Loucy (cell line): Measurements from ENCODE around the gene SLC45A2.

Experiments
- H2AFZ ChIP-seq: fragments of 200-600 bp; sonication (generic); 2 replicates; pipeline ENCODE4 v1.6.0; 2016; ENCODE audit warnings: antibody characterized with exemption, mild to moderate bottlenecking, low read length, moderate library complexity
- H3F3A ChIP-seq: fragments of 200-600 bp; 2 replicates; pipeline ENCODE4 v1.6.0; 2016; ENCODE audit warnings: antibody characterized with exemption, low read depth, mild to moderate bottlenecking
- H3K27me3 ChIP-seq: fragments of 200-600 bp; sonication (generic); 2 replicates; pipeline ENCODE4 v1.6.1; 2014; ENCODE audit warnings: low read length, mild to moderate bottlenecking; ENCODE audit not compliant: insufficient read depth, poor library complexity, severe bottlenecking
- H3K36me3 ChIP-seq: fragments of 200-600 bp; sonication (generic); 2 replicates; pipeline ENCODE4 v1.6.1; 2016; ENCODE audit warnings: low read length; ENCODE audit not compliant: insufficient read depth
- H3K4me1 ChIP-seq: fragments of 200-600 bp; sonication (generic); 2 replicates; pipeline ENCODE4 v1.5.1; 2014; ENCODE audit warnings: low read length, mild to moderate bottlenecking; ENCODE audit not compliant: insufficient read depth, poor library complexity, severe bottlenecking
- H3K4me2 ChIP-seq: fragments of 200-600 bp; sonication (generic); 2 replicates; pipeline ENCODE4 v1.6.0; 2014; ENCODE audit warnings: antibody characterized with exemption, low read length, low read depth, mild to moderate bottlenecking; ENCODE audit not compliant: poor library complexity, severe bottlenecking
- H3K4me3 ChIP-seq: fragments of 200-600 bp; sonication (generic); 2 replicates; pipeline ENCODE4 v1.5.1; 2014; ENCODE audit warnings: low read length, mild to moderate bottlenecking, mixed read lengths; ENCODE audit not compliant: poor library complexity, severe bottlenecking
- H3K79me2 ChIP-seq: fragments of 200-600 bp; sonication (generic); 2 replicates; pipeline ENCODE4 v1.6.1; 2014; ENCODE audit warnings: low read length; ENCODE audit not compliant: insufficient read depth
- H3K9ac ChIP-seq: fragments of 200-600 bp; sonication (generic); 2 replicates; pipeline ENCODE4 v1.6.0; 2014; ENCODE audit warnings: mild to moderate bottlenecking, low read depth, low read length, moderate library complexity; ENCODE audit not compliant: poor library complexity, severe bottlenecking
- H3K9me2 ChIP-seq: fragments of 200-600 bp; sonication (generic); replicated peaks from 2 replicates; pipeline ENCODE4 v1.6.1; 2016; ENCODE audit warnings: low read depth, low read length, mixed read lengths
- H3K9me3 ChIP-seq: fragments of 200-600 bp; sonication (generic); 2 replicates; pipeline ENCODE4 v1.6.1; 2014; ENCODE audit warnings: mild to moderate bottlenecking, antibody characterized with exemption, low read length, low read depth; ENCODE audit not compliant: insufficient read depth
- H4K20me1 ChIP-seq: fragments of 200-600 bp; sonication (generic); 2 replicates; pipeline ENCODE4 v1.6.0; 2014; ENCODE audit warnings: antibody characterized with exemption, low read length, mild to moderate bottlenecking; ENCODE audit not compliant: insufficient read depth, poor library complexity, severe bottlenecking
- CTCF ChIP-seq: fragments of 200-600 bp; sonication (generic); conservative IDR thresholded peaks from 2 replicates; pipeline ENCODE4 v1.5.1; 2014; ENCODE audit warnings: mild to moderate bottlenecking, antibody characterized with exemption, low read length
- EZH2phosphoT487 ChIP-seq: fragments of 200-600 bp; IDR thresholded peaks from 2 replicates; pipeline ENCODE4 v1.6.1; 2018; ENCODE audit warnings: antibody characterized with exemption, mild to moderate bottlenecking, moderate library complexity, borderline replicate concordance

SLC45A2 gene

GRCh38 chr5:34008802-34009201, 24.3 kb upstream of the SLC45A2 start:
- Histone ChIP-seq H3K4me1 (peaks cover 23% of the 10 kb centered on the region), H3K9me3 (no peaks in the 10 kb centered on the region), H3F3A (no peaks in the 10 kb centered on the region), H3K9me2 (no peaks in the 10 kb centered on the region), H3K4me2 (peak overlapping the region; percentile 94), H3K9ac (peak overlapping the region; percentile 94), H3K4me3 (peak overlapping the region; percentile 81), H2AFZ (peak overlapping the region; percentile 91), H3K27me3 (no peaks in the 10 kb centered on the region), H4K20me1 (no peaks in the 10 kb centered on the region), H3K36me3 (no peaks in the 10 kb centered on the region), H3K79me2 (peaks cover 9% of the 10 kb centered on the region)
- TF ChIP-seq EZH2phosphoT487, result no peak
- no peak for TF ChIP-seq CTCF

- Histone ChIP-seq H3K9me2 (no peaks in the 10 kb centered on the region), H3F3A (no peaks in the 10 kb centered on the region), H3K9ac (peak within 1 kb of the TSS; percentile 94), H3K27me3 (no peaks in the 10 kb centered on the region), H3K4me3 (peak within 1 kb of the TSS; percentile 81), H3K4me1 (peaks cover 23% of the 10 kb centered on the region), H3K79me2 (peaks cover 9% of the 10 kb centered on the region), H3K4me2 (peak within 1 kb of the TSS; percentile 94), H2AFZ (peak within 1 kb of the TSS; percentile 91), H3K9me3 (no peaks in the 10 kb centered on the region), H4K20me1 (no peaks in the 10 kb centered on the region), H3K36me3 (no peaks in the 10 kb centered on the region)
- no peak for TF ChIP-seq CTCF
- no peak for TF ChIP-seq EZH2phosphoT487
These were observed 23.4 kb upstream of the SLC45A2 start, which contains the start of gene AMACR for GRCh38 chr5:34007621-34008600. TSS of gene AMACR (minus strand) at chr5:34008050. CDS start at chr5:34008019, 31 bp downstream.

- no peak for TF ChIP-seq CTCF
- no peak for TF ChIP-seq EZH2phosphoT487
These were observed 22.7 kb upstream of the SLC45A2 start for GRCh38 chr5:34007201-34007620.

More at GRCh38 chr5:34007201-34007620, 22.7 kb upstream of the SLC45A2 start:
- H2AFZ ChIP-seq, result peak overlapping the region; percentile 91
- no peaks in the 10 kb centered on the region for H3K9me2 ChIP-seq
- H4K20me1 ChIP-seq, result no peaks in the 10 kb centered on the region
- H3K4me2 ChIP-seq, result peak overlapping the region; percentile 94
- H3K36me3 ChIP-seq, result no peaks in the 10 kb centered on the region
- H3K9me3 ChIP-seq, result no peaks in the 10 kb centered on the region
- peak overlapping the region; percentile 81 for H3K4me3 ChIP-seq
- no peaks in the 10 kb centered on the region for H3K27me3 ChIP-seq
- no peaks in the 10 kb centered on the region for H3F3A ChIP-seq
- peak overlapping the region; percentile 94 for H3K9ac ChIP-seq
- peaks cover 23% of the 10 kb centered on the region for H3K4me1 ChIP-seq
- peaks cover 9% of the 10 kb centered on the region for H3K79me2 ChIP-seq
